ENCODE results near the gene FOXK2. TPM values are rescaled to one million over a fixed set of nuclear protein-coding genes. Genes with fewer than 3 reads are reported as not detected.

FOXK2 gene
- total RNA-seq, 2 experiments from 2014 or later, result 32.5 to 33.7 TPM

DNA sequence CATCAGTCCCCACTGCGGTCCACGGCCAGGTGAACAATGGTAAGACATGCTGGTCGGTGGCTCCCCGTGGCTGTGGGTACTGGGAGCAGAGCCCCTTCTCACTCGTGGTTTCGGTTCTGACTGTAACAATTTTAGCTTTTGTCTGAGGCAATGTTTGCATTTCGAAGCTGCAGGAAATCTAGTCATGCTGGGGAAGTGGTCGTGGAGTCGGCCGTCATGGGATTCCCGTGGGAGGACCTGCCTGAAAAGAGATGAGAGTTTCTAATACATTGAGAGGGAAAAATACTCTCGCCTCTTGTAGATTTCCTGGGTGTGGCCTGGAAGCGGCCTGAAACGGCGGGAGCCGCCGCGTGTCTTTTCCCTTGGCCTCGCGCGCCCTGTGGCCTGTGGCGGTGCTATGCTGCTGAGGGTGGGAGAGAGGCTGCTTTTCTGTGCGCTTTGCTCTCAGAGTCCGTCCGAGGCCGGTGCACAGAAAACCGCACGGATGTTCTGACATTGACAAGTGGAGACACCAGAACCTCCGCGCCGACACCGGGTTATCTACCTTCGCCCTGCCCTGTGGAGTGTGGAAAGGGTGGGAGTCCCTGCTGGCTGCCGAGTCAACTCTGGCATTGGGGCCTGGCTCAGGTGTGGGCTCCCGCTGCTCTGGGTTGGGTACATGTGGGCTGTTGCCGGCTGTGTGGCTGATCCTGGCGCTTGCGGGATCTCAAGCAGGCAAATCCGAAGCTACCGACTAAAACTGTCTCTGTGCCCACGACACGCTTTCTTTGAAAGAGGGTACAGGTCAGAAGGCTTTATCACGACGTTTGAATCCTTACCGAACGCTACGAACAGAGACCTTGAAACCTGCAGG, 67.9 kb downstream of the FOXK2 start:
- no peaks in the 10 kb centered on the region for H3K27me3 Mint-ChIP-seq

DNA sequence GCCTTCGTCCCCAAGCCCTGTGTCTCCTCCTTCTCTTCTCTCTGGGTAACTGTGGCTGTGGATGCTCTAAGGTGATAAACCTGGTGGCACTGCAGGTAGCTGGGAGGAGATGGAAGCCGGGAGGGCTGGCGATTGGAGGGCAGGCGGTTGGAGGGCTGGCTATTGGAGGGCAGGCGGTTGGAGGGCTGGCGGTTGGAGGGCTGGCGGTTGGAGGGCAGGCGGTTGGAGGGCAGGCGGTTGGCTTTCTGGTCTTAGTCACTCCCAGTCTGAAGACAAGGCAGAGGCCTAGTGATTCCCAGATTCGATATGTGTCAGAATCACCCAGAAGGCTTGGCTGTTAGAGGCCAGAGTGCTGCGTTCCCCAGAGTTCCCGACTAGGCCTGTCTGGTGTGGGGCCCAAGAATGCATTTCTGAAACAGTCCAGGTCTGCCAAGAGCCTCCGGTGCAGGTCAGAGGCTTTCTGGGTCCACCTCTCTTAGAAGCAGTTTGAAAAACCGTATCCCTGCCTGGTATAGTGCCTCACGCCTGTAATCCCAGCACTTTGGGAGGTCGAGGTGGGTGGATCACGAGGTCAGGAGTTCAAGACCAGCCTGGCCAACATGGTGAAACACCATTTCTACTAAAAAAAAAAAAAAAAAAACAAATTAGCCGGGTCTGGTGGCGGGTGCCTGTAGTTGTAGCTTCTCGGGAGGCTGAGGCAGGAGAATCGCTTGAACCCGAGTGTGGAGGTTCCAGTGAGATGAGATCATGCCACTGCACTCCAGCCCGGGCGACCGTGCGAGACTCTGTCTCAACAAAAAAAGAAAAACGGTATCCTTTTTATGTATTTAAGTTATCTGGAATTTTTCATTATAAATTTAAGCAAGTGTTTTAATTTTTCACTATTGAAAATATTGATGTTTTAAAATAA, 69.0 kb downstream of the FOXK2 start:
- H3K4me3 Mint-ChIP-seq, result no peak overlapping the region
- H3K27me3 ChIP-seq (ENCODE audit: control insufficient read depth in 1 of 2, insufficient read depth in 2 of 2, low read length in 2 of 2), result no peaks in the 10 kb centered on the region
- H3K27me3 Mint-ChIP-seq, result no peaks in the 10 kb centered on the region
- ChIA-PET POLR2A (no interaction called here), CTCF (no interaction called here)
- intact Hi-C loops (cut with DNase I, micrococcal nuclease), result no loop called here
- DNase-seq, result peak in 1 of 14 experiments; percentile 15
- no peak for ATAC-seq (ENCODE audit: poor library complexity)
- H3K9me3 ChIP-seq (ENCODE audit: control insufficient read depth in 1 of 2, insufficient read depth in 1 of 2, low read length in 2 of 2), result no peaks in the 10 kb centered on the region
- H3K36me3 Mint-ChIP-seq (ENCODE audit: low read depth), result peaks cover 30% of the 10 kb centered on the region
- H3K27ac ChIP-seq (ENCODE audit: low read depth in 1 of 2, low read length in 2 of 2), result no peak overlapping the region
- H3K27ac Mint-ChIP-seq, result peak overlapping the region; percentile 61
- H3K4me1 ChIP-seq (ENCODE audit: insufficient read depth, low read length), result peaks cover 23% of the 10 kb centered on the region
- H3K36me3 ChIP-seq (ENCODE audit: insufficient read depth, low read length), result peaks cover 28% of the 10 kb centered on the region
- TF ChIP-seq, protein P1, sequence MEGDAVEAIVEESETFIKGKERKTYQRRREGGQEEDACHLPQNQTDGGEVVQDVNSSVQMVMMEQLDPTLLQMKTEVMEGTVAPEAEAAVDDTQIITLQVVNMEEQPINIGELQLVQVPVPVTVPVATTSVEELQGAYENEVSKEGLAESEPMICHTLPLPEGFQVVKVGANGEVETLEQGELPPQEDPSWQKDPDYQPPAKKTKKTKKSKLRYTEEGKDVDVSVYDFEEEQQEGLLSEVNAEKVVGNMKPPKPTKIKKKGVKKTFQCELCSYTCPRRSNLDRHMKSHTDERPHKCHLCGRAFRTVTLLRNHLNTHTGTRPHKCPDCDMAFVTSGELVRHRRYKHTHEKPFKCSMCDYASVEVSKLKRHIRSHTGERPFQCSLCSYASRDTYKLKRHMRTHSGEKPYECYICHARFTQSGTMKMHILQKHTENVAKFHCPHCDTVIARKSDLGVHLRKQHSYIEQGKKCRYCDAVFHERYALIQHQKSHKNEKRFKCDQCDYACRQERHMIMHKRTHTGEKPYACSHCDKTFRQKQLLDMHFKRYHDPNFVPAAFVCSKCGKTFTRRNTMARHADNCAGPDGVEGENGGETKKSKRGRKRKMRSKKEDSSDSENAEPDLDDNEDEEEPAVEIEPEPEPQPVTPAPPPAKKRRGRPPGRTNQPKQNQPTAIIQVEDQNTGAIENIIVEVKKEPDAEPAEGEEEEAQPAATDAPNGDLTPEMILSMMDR (IDR thresholded peaks at IDR 0.05), result no peak
- H3K4me3 ChIP-seq (ENCODE audit: low read length), result no peak overlapping the region
- H3K4me1 Mint-ChIP-seq (ENCODE audit: low read depth), result peaks cover 32% of the 10 kb centered on the region
- H3K9me3 Mint-ChIP-seq, result no peaks in the 10 kb centered on the region

More for the DNA sequence above, 67.9 kb downstream of the FOXK2 start:
- intact Hi-C loops (cut with DNase I, micrococcal nuclease), result no loop called here
- POLR2A ChIA-PET, result no interaction called here
- ATAC-seq (ENCODE audit: poor library complexity) (no peak), DNase-seq (peak in 2 of 14 experiments; percentile 17 to 36)
- peaks cover 23% of the 10 kb centered on the region for H3K4me1 Mint-ChIP-seq (ENCODE audit: low read depth)
- H3K27ac Mint-ChIP-seq, result peak overlapping the region; percentile 61
- H3K36me3 Mint-ChIP-seq (ENCODE audit: low read depth), result peaks cover 37% of the 10 kb centered on the region
- no peaks in the 10 kb centered on the region for H3K9me3 Mint-ChIP-seq
- no peak overlapping the region for H3K4me3 Mint-ChIP-seq
- Histone ChIP-seq H3K4me1 (ENCODE audit: insufficient read depth, low read length) (peaks cover 13% of the 10 kb centered on the region), H3K27ac (ENCODE audit: low read depth in 1 of 2, low read length in 2 of 2) (no peak overlapping the region), H3K4me3 (ENCODE audit: low read length) (no peak overlapping the region), H3K27me3 (ENCODE audit: control insufficient read depth in 1 of 2, insufficient read depth in 2 of 2, low read length in 2 of 2) (no peaks in the 10 kb centered on the region), H3K36me3 (ENCODE audit: insufficient read depth, low read length) (peaks cover 32% of the 10 kb centered on the region), H3K9me3 (ENCODE audit: control insufficient read depth in 1 of 2, insufficient read depth in 1 of 2, low read length in 2 of 2) (no peaks in the 10 kb centered on the region)
- CTCF ChIA-PET, result no interaction called here
- TF ChIP-seq, protein P1 (IDR thresholded peaks at IDR 0.05), result no peak

DNA sequence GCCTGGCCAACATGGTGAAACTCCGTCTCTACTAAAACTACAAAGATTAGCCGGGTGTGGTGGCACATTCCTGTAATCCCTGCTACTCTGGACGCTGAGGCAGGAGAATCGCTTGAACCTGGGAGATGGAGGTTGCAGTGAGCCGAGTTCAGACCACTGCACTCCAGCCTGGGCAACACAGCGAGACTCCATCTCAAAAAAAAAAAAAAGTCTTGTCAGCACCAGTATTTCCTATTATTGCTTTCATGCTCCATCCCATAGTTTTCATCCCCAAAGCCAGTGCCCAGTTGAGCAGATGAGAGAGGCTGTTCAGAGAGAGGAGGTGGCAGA, 70.3 kb downstream of the FOXK2 start:
- TF ChIP-seq, protein P1 (IDR thresholded peaks at IDR 0.05), result no peak
- CTCF ChIA-PET, result no interaction called here
- intact Hi-C loops (cut with DNase I, micrococcal nuclease), result loop anchor here in 1 of 2 experiments (5.0 kb wide), 1 partner anchor 57 kb away; the partner anchor contains the start of gene WDR45B

More for the DNA sequence above, 70.3 kb downstream of the FOXK2 start:
- POLR2A ChIA-PET, result no interaction called here
- peak overlapping the region; percentile 70 for H3K27ac Mint-ChIP-seq
- no peak overlapping the region for H3K4me3 ChIP-seq (ENCODE audit: low read length)
- ATAC-seq (ENCODE audit: poor library complexity) (no peak), DNase-seq (no peak)
- peaks cover 36% of the 10 kb centered on the region for H3K4me1 Mint-ChIP-seq (ENCODE audit: low read depth)
- no peak overlapping the region for H3K4me3 Mint-ChIP-seq
- no peaks in the 10 kb centered on the region for H3K27me3 ChIP-seq (ENCODE audit: control insufficient read depth in 1 of 2, insufficient read depth in 2 of 2, low read length in 2 of 2)
- no peak overlapping the region for H3K27ac ChIP-seq (ENCODE audit: low read depth in 1 of 2, low read length in 2 of 2)
- H3K36me3 Mint-ChIP-seq (ENCODE audit: low read depth), result peaks cover 24% of the 10 kb centered on the region
- no peaks in the 10 kb centered on the region for H3K9me3 ChIP-seq (ENCODE audit: control insufficient read depth in 1 of 2, insufficient read depth in 1 of 2, low read length in 2 of 2)
- peaks cover 34% of the 10 kb centered on the region for H3K4me1 ChIP-seq (ENCODE audit: insufficient read depth, low read length)
- H3K9me3 Mint-ChIP-seq, result no peaks in the 10 kb centered on the region
- H3K27me3 Mint-ChIP-seq, result no peaks in the 10 kb centered on the region
- peaks cover 22% of the 10 kb centered on the region for H3K36me3 ChIP-seq (ENCODE audit: insufficient read depth, low read length)

All from CD4-positive, alpha-beta T cell (primary cell).